Measurements from ENCODE around the gene CDH4. TPM values are rescaled to one million over a fixed set of nuclear protein-coding genes. Genes with fewer than 3 reads are reported as not detected.
A peak's percentile ranks its signal among the peaks of the same experiment; 100 is the strongest.

Gene CDH4
- total and polyA plus RNA-seq, 2 of the 13 experiments (the other 11 are each of a cell fraction or from before 2014, with no cell fraction given), result not detected

DNA sequence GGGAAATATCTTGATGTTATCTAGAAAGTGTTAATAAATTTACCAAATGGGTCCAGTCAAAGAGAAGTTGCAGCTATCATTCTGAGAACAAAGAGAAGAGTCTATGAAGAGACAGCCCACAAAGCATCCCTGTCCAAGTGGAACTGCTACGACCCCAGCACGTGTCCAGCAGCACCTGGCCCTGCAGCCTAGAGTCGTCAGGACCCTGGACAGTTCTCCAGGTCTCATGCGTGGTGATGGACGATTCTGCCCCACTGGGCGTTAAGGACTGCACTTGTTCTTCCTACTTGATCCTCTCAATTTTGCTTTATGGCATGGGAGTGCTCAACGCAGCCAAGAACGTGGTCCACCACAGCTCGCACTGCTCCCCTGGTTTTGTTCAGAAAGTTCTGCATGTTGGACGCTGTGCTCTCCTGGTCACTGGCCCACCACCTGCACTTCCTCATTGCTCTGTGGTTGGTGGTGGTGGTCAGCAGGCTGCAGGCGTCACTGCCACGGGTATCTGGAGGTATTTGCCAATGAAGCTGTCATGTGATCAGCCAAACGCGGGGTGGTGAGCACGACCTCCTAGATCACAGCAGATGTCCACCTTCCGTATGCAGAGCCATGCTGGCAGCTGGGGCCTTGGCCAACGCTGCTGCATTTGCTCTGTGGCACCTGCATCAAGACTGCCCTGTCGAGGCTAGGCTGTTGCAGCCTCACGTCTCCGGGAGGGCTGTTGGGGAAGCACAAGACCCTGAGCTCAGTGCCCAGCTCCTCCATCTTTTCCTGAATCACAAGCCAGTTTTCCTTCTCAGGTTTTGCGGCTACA, 356.4 kb downstream of the CDH4 start (continued):
- TF ChIP-seq, protein P1, sequence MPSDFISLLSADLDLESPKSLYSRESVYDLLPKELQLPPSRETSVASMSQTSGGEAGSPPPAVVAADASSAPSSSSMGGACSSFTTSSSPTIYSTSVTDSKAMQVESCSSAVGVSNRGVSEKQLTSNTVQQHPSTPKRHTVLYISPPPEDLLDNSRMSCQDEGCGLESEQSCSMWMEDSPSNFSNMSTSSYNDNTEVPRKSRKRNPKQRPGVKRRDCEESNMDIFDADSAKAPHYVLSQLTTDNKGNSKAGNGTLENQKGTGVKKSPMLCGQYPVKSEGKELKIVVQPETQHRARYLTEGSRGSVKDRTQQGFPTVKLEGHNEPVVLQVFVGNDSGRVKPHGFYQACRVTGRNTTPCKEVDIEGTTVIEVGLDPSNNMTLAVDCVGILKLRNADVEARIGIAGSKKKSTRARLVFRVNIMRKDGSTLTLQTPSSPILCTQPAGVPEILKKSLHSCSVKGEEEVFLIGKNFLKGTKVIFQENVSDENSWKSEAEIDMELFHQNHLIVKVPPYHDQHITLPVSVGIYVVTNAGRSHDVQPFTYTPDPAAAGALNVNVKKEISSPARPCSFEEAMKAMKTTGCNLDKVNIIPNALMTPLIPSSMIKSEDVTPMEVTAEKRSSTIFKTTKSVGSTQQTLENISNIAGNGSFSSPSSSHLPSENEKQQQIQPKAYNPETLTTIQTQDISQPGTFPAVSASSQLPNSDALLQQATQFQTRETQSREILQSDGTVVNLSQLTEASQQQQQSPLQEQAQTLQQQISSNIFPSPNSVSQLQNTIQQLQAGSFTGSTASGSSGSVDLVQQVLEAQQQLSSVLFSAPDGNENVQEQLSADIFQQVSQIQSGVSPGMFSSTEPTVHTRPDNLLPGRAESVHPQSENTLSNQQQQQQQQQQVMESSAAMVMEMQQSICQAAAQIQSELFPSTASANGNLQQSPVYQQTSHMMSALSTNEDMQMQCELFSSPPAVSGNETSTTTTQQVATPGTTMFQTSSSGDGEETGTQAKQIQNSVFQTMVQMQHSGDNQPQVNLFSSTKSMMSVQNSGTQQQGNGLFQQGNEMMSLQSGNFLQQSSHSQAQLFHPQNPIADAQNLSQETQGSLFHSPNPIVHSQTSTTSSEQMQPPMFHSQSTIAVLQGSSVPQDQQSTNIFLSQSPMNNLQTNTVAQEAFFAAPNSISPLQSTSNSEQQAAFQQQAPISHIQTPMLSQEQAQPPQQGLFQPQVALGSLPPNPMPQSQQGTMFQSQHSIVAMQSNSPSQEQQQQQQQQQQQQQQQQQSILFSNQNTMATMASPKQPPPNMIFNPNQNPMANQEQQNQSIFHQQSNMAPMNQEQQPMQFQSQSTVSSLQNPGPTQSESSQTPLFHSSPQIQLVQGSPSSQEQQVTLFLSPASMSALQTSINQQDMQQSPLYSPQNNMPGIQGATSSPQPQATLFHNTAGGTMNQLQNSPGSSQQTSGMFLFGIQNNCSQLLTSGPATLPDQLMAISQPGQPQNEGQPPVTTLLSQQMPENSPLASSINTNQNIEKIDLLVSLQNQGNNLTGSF (CRISPR knock-in tag; IDR thresholded peaks at IDR 0.05), result 0 out of 2 replicates have a peak, but pooled peaks have one; percentile 68
- no peak for TF ChIP-seq ADNP (CRISPR knock-in tag; IDR thresholded peaks at IDR 0.05)
- 0 out of 2 replicates have a peak, but pooled peaks have one; percentile 81 for TF ChIP-seq ZNF557 (CRISPR knock-in tag; IDR thresholded peaks at IDR 0.05)
- TF ChIP-seq, protein P2, sequence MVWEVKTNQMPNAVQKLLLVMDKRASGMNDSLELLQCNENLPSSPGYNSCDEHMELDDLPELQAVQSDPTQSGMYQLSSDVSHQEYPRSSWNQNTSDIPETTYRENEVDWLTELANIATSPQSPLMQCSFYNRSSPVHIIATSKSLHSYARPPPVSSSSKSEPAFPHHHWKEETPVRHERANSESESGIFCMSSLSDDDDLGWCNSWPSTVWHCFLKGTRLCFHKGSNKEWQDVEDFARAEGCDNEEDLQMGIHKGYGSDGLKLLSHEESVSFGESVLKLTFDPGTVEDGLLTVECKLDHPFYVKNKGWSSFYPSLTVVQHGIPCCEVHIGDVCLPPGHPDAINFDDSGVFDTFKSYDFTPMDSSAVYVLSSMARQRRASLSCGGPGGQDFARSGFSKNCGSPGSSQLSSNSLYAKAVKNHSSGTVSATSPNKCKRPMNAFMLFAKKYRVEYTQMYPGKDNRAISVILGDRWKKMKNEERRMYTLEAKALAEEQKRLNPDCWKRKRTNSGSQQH (CRISPR knock-in tag; IDR thresholded peaks at IDR 0.05; ENCODE audit: low read depth), result peak; percentile 84; the same call in 1 of the 2 replicates
- peak; percentile 72; the same call in 1 of the 2 replicates for TF ChIP-seq TGIF2 (CRISPR knock-in tag; IDR thresholded peaks at IDR 0.05)
- TF ChIP-seq ATAD3A (CRISPR knock-in tag; IDR thresholded peaks at IDR 0.05), result 0 out of 2 replicates have a peak, but pooled peaks have one; percentile 65
- 0 out of 2 replicates have a peak, but pooled peaks have one; percentile 58 for TF ChIP-seq NRL (CRISPR knock-in tag; IDR thresholded peaks at IDR 0.05; ENCODE audit: borderline replicate concordance)
- TF ChIP-seq SNAPC2 (CRISPR knock-in tag; IDR thresholded peaks at IDR 0.05), result no peak
- TF ChIP-seq ARID3A (IDR thresholded peaks at IDR 0.05; ENCODE audit: low read depth, low read length), result no peak
- TF ChIP-seq, protein P3, sequence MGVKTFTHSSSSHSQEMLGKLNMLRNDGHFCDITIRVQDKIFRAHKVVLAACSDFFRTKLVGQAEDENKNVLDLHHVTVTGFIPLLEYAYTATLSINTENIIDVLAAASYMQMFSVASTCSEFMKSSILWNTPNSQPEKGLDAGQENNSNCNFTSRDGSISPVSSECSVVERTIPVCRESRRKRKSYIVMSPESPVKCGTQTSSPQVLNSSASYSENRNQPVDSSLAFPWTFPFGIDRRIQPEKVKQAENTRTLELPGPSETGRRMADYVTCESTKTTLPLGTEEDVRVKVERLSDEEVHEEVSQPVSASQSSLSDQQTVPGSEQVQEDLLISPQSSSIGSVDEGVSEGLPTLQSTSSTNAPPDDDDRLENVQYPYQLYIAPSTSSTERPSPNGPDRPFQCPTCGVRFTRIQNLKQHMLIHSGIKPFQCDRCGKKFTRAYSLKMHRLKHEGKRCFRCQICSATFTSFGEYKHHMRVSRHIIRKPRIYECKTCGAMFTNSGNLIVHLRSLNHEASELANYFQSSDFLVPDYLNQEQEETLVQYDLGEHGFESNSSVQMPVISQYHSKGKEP (CRISPR knock-in tag; IDR thresholded peaks at IDR 0.05), result peak; percentile 81; the same call in 1 of the 2 replicates
- peak; percentile 59; the same call in 1 of the 2 replicates for TF ChIP-seq RARA (CRISPR knock-in tag; IDR thresholded peaks at IDR 0.05)
- TF ChIP-seq ZNF883 (CRISPR knock-in tag; IDR thresholded peaks at IDR 0.05; ENCODE audit: not compliant biosample characterization), result peak; percentile 41
- TF ChIP-seq TBX2 (CRISPR knock-in tag; IDR thresholded peaks at IDR 0.05; ENCODE audit: borderline replicate concordance), result peak; percentile 26; the same call in 1 of the 2 replicates
- no peak for TF ChIP-seq POLR2G (IDR thresholded peaks at IDR 0.05; ENCODE audit: low read depth, low read length)
- no peak for TF ChIP-seq ZFP36L1 (CRISPR knock-in tag; IDR thresholded peaks at IDR 0.05)
- no peak for TF ChIP-seq SNAI1 (CRISPR knock-in tag; IDR thresholded peaks at IDR 0.05; ENCODE audit: borderline replicate concordance)
- peak; percentile 37; the same call in 1 of the 2 replicates for TF ChIP-seq SAP130 (CRISPR knock-in tag; IDR thresholded peaks at IDR 0.05; ENCODE audit: low read depth)
- 0 out of 2 replicates have a peak, but pooled peaks have one; percentile 37 for TF ChIP-seq SMAD3 (CRISPR knock-in tag; IDR thresholded peaks at IDR 0.05)
- TF ChIP-seq ELF3 (CRISPR knock-in tag; IDR thresholded peaks at IDR 0.05), result peak; percentile 39; the same call in 1 of the 2 replicates

All from HepG2 (cell line).